Natural killer cell (primary cell): ENCODE results near the gene CUL5. TPM values are rescaled to one million over a fixed set of nuclear protein-coding genes. Genes with fewer than 3 reads are reported as not detected.

Experiments
- ATAC-seq, 3 donors: fragments of 150-1000 bp in 2 of 3; fragments of 200-7000 bp in 1 of 3; cut with Tn5 transposase; 1 replicate in 1 of 3; 2 replicates in 2 of 3; pipeline ENCODE4 v1.10.0; 2021; ENCODE audit warnings: mild to moderate bottlenecking in 2 of 3, moderate library complexity in 2 of 3
- DNase-seq, 2 donors: peaks; one replicate each; pipeline versions ENCODE4 v3.0.0 to v3.0.0-alpha.2; 2013 to 2021; ENCODE audit warnings: mixed read lengths in 1 of 2
- H3K27ac ChIP-seq: one replicate; pipeline ENCODE4 v1.5.1; 2013; ENCODE audit warnings: mild to moderate bottlenecking, low read length
- H3K27me3 ChIP-seq: one replicate; pipeline ENCODE4 v1.6.1; 2013; ENCODE audit warnings: low read length; ENCODE audit not compliant: control insufficient read depth, insufficient read depth
- H3K36me3 ChIP-seq: one replicate; pipeline ENCODE4 v1.6.1; 2013; ENCODE audit warnings: low read length; ENCODE audit not compliant: control insufficient read depth, insufficient read depth
- H3K4me1 ChIP-seq: one replicate; pipeline ENCODE4 v1.6.1; 2013; ENCODE audit warnings: low read length; ENCODE audit not compliant: control insufficient read depth, insufficient read depth
- H3K4me3 ChIP-seq: one replicate; pipeline ENCODE4 v1.5.1; 2013; ENCODE audit warnings: low read length
- H3K9me3 ChIP-seq: one replicate; pipeline ENCODE4 v1.6.1; 2013; ENCODE audit warnings: low read length; ENCODE audit not compliant: control insufficient read depth, insufficient read depth
- H3K27ac Mint-ChIP-seq, 2 donors: one replicate each; pipeline ENCODE4 v1.8.0; 2022; ENCODE audit warnings: mild to moderate bottlenecking in 2 of 2, mixed read lengths in 2 of 2, moderate library complexity in 1 of 2
- H3K27me3 Mint-ChIP-seq, 2 donors: one replicate each; pipeline ENCODE4 v1.8.0; 2022; ENCODE audit warnings: low read depth in 2 of 2, mixed read lengths in 2 of 2
- H3K36me3 Mint-ChIP-seq: one replicate; pipeline ENCODE4 v1.8.0; 2022; ENCODE audit warnings: mixed read lengths
- H3K4me1 Mint-ChIP-seq, 2 donors: one replicate each; pipeline ENCODE4 v1.8.0; 2022; ENCODE audit warnings: mixed read lengths in 2 of 2
- H3K4me3 Mint-ChIP-seq: one replicate; pipeline ENCODE4 v1.8.0; 2022; ENCODE audit warnings: mild to moderate bottlenecking, moderate library complexity, mixed read lengths
- H3K9me3 Mint-ChIP-seq, 2 donors: one replicate each; pipeline ENCODE4 v1.8.0; 2022; ENCODE audit warnings: mixed read lengths in 2 of 2
- WGBS: methylation state at CpG from one replicate; pipeline ENCODE4 v1.1.7; 2013; ENCODE audit warnings: missing lambda C conversion rate; ENCODE audit not compliant: insufficient coverage; 5-methylcytosine and 5-hydroxymethylcytosine counted together
- intact Hi-C: fragments of 100-400 bp; cut with micrococcal nuclease; formaldehyde crosslinking; loops from one replicate; pipeline ENCODE4 v1.14.2; 2022
- total RNA-seq, 4 donors: library from RNA; stranded (reverse); fragments of 120-200 nt in 1 of 4; gene quantifications; one replicate each; pipeline versions ENCODE4 v1.2.3 to v1.2.4, GENCODE V29; 2013 to 2022
- TF ChIP-seq, protein P1 (sequence below): fragments of 200-600 bp; IDR thresholded peaks from one replicate; pipeline ENCODE4 v1.8.0; 2022; ENCODE audit warnings: antibody characterized with exemption

CUL5 gene
- total RNA-seq, 3 donors from 2014 or later (not counting 1 experiment from before 2014, with no cell fraction given) = 59.1 to 68.3 (median 60.2) TPM

DNA sequence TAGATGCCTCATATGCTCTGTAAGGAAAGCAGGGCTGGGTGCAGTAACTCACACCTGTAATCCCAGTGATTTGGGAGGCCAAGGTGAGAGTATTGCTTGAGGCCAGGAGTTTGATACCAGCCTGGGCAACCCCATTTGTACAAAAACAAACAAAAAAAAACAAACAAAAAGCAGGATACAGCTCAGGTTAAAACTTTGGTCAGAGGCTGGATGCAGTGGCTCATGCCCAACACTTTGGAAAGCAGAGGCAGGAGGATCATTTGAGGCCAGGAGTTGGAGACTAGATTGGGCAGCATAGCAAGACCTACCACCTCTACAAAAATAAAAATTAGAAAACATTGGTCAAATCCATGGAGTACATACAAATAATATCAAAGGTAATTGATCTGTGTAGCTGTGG is 7.9 kb downstream of the CUL5 start:
- no peak for DNase-seq
- H3K36me3 ChIP-seq = peaks cover 3% of the 10 kb centered on the region
- peak overlapping the region in 1 of 2 donors; percentile 17 for H3K27ac Mint-ChIP-seq
- ATAC-seq = no peak
- no peaks in the 10 kb centered on the region for H3K36me3 Mint-ChIP-seq
- no peak overlapping the region for H3K4me3 Mint-ChIP-seq
- H3K9me3 Mint-ChIP-seq = no peaks in the 10 kb centered on the region
- H3K4me1 Mint-ChIP-seq = peaks cover 50 to 60% of the 10 kb centered on the region in 2 donors
- peaks cover 8% of the 10 kb centered on the region for H3K4me1 ChIP-seq
- no peaks in the 10 kb centered on the region for H3K9me3 ChIP-seq
- no peak overlapping the region for H3K4me3 ChIP-seq
- no peaks in the 10 kb centered on the region for H3K27me3 Mint-ChIP-seq
- intact Hi-C loops = no loop called here
- no peak overlapping the region for H3K27ac ChIP-seq
- TF ChIP-seq, protein P1, sequence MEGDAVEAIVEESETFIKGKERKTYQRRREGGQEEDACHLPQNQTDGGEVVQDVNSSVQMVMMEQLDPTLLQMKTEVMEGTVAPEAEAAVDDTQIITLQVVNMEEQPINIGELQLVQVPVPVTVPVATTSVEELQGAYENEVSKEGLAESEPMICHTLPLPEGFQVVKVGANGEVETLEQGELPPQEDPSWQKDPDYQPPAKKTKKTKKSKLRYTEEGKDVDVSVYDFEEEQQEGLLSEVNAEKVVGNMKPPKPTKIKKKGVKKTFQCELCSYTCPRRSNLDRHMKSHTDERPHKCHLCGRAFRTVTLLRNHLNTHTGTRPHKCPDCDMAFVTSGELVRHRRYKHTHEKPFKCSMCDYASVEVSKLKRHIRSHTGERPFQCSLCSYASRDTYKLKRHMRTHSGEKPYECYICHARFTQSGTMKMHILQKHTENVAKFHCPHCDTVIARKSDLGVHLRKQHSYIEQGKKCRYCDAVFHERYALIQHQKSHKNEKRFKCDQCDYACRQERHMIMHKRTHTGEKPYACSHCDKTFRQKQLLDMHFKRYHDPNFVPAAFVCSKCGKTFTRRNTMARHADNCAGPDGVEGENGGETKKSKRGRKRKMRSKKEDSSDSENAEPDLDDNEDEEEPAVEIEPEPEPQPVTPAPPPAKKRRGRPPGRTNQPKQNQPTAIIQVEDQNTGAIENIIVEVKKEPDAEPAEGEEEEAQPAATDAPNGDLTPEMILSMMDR = no peak
- H3K27me3 ChIP-seq = no peaks in the 10 kb centered on the region

GRCh38 chr11:108018708-108019107 is 10.0 kb downstream of the CUL5 start:
- TF ChIP-seq, protein P1 = no peak
- H3K36me3 ChIP-seq = peaks cover 3% of the 10 kb centered on the region
- H3K9me3 Mint-ChIP-seq = no peaks in the 10 kb centered on the region
- H3K27ac ChIP-seq = no peak overlapping the region
- no peaks in the 10 kb centered on the region for H3K9me3 ChIP-seq
- no peak overlapping the region for H3K27ac Mint-ChIP-seq
- no peak for ATAC-seq
- peaks cover 57 to 65% of the 10 kb centered on the region in 2 donors for H3K4me1 Mint-ChIP-seq
- WGBS = no CpG with 5 or more reads among the region's 2 CpGs
- H3K4me3 ChIP-seq = no peak overlapping the region
- no peaks in the 10 kb centered on the region for H3K27me3 Mint-ChIP-seq
- no peak overlapping the region for H3K4me3 Mint-ChIP-seq
- intact Hi-C loops = no loop called here
- H3K27me3 ChIP-seq = no peaks in the 10 kb centered on the region
- DNase-seq = no peak
- H3K36me3 Mint-ChIP-seq = no peaks in the 10 kb centered on the region
- H3K4me1 ChIP-seq = peaks cover 8% of the 10 kb centered on the region

GRCh38 chr11:108019870-108020540 is 11.3 kb downstream of the CUL5 start:
- Histone ChIP-seq H3K27me3 (no peaks in the 10 kb centered on the region), H3K36me3 (peaks cover 3% of the 10 kb centered on the region), H3K4me1 (peaks cover 8% of the 10 kb centered on the region), H3K9me3 (no peaks in the 10 kb centered on the region), H3K4me3 (no peak overlapping the region), H3K27ac (no peak overlapping the region)
- no peak for ATAC-seq
- Mint-ChIP-seq H3K9me3 (no peaks in the 10 kb centered on the region), H3K4me1 (peaks cover 67 to 68% of the 10 kb centered on the region in 2 donors), H3K27ac (peak overlapping the region in 1 of 2 donors; percentile 60), H3K36me3 (no peaks in the 10 kb centered on the region), H3K27me3 (no peaks in the 10 kb centered on the region), H3K4me3 (no peak overlapping the region)
- DNase-seq = no peak
- 66% methylated on average over 4 of the region's 4 CpGs for WGBS
- TF ChIP-seq, protein P1 = no peak
- intact Hi-C loops = no loop called here
